ENCODE data around the gene BICRA.
"Not testable (repeated sequence)": the region's sequence is repeated elsewhere in the genome, so short reads cannot be mapped to it uniquely, and the experiment has no call there.

Gene BICRA

GRCh38 chr19:47631681-47632446 is 22.9 kb downstream of the BICRA start:
- no peak for DNase-seq

- no peak for DNase-seq
Measured at GRCh38 chr19:47633517-47633916, 24.6 kb downstream of the BICRA start.

DNA sequence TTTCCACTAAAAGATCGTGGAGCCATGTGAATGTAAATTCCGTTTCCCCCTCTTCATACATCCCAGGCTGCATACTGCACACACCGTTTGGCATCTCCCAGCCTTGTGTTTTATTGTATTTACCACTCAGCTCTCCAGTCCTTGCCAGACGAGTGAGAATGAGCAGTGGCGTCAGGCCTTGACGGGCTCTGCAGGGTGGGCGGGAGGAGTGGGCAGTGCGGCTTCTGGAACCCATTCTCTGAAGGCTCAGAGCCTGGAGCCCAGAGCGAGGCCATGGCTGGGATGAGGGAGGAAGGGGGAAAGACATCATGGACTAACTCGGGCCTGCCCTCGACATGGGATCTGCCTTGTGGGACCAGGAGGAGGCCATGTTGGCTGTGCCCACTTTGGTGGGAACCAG is 25.1 kb downstream of the BICRA start:
- peak; percentile 25 for DNase-seq

- DNase-seq, result not testable (repeated sequence)
Measured at GRCh38 chr19:47635152-47635754, 26.3 kb downstream of the BICRA start.

- no peak for DNase-seq
Measured at GRCh38 chr19:47637550-47637949, 28.6 kb downstream of the BICRA start.

GRCh38 chr19:47641891-47642485 is 33.1 kb downstream of the BICRA start:
- DNase-seq, result no peak

DNA sequence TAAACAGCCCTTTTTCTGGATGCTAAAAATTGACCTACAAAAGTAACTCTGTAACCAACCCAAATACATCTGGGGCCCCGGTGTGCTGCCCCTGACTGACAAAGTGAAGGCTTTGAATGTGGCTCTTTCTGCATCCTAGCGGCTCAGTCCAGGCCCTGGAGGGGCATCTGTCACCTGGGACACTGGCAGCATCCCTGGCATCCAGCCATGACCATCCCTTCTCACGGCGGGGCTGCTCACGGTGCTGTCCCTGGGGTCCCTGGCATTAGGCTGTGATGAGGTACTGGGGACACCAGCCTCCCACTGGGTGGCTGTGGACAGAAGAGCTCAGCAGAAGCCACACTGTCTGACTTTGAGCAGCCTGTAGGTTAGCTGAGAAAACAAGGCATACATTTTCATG is 34.3 kb downstream of the BICRA start:
- no peak for DNase-seq

DNA sequence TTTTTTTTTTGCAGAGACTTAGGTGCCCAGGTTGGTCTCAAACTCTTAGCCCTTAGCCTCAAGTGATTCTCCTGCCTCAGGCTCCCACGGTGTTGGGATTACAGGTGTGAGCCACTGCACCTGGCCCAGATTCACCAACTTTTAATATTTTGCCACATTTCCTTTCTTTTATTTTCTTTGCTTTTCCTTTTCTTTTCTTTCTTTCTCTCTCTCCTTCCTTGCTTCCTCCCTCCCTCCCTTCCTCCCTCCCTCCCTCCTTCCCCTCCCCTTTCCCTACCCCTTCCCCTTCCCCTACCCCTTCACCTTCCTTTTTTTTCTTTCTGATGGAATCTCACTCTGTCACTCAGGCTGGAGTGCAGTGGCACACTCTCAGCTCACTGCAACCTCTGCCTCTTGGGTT is 35.3 kb downstream of the BICRA start:
- DNase-seq, result no peak

DNA sequence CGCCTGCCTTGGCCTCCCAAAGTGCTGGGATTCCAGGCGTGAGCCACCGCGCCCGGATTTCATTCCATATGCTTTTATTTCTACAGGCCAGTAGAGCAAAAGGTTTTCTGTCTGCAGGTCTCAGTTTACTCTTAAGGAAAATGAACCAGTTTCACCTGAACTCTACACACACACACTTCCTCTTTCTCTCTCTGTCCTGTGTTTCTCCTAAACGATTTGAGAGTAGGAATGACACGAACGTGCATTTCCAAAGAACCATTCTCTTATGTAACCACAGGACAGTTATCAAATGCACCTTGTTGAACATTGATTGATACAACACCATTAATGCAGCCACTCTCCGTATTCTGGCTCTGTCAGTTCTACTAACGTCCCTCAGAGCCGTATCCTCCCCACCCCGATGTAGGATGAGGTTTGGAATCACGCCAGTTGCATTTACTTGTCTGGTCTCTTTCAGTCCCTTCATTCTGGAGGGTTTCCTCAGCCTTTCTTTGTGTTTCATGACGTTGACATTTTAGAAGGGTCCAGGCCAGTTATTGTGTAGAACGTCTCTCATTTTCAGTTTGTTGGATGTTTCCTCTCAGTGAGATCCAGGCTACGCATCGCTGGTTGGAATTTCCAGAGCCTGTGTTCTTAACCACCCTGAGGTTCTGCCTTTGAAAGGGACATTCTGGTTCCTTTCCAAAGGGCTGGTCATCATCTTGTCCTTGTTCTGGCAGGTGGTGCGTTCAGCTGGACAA is 36.0 kb downstream of the BICRA start:
- peak; percentile 89 for DNase-seq

GRCh38 chr19:47646924-47647323 is 38.0 kb downstream of the BICRA start:
- no peak for DNase-seq

GRCh38 chr19:47649588-47649987 is 40.7 kb downstream of the BICRA start:
- DNase-seq, result no peak

- DNase-seq, result no peak
Measured at GRCh38 chr19:47650700-47651099, 41.8 kb downstream of the BICRA start.

DNA sequence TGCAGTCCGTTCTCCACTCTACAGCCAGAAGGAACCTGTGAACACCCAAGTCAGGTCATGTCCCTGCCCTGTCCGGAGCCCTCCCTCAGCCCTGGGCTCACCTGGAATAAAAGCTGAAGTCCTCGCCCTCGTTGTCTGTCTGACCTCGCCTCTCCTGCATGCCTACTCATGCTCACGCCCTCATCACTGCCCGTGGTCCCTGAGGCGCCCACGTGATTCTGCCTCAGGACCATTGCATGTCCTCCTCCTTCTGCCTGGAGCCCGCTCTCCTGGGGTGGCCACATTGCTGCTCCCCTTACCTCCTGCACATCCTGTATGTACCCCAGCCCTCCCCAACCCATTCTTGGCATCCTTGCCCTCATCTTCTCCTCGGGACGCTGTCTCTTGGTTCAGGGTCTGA is 42.2 kb downstream of the BICRA start:
- no peak for DNase-seq

- DNase-seq, result no peak
Measured at GRCh38 chr19:47651691-47652090, 42.8 kb downstream of the BICRA start.

DNA sequence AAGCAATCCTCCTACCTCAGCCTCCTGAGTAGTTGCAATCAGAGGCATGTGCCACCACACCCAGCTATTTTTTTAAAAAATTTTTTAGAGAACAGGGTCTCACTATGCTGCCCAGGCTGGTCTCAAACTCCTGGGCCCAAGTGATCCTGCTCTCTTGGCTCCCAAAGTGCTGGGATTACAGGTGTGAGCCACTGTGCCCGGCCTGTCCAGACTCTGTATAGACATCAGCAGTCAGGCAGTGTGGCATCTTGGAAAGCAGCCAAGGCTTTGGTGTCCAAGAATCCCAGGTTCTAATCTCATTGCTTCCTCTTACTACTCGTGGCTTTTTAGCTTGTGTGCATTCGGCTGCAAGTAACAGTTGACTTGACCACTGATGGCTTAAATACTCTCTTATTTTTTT is 43.4 kb downstream of the BICRA start:
- DNase-seq, result no peak

- DNase-seq, result no peak
Measured at GRCh38 chr19:47653856-47654255, 44.9 kb downstream of the BICRA start.

GRCh38 chr19:47657719-47658118 is 48.8 kb downstream of the BICRA start:
- no peak for DNase-seq

DNA sequence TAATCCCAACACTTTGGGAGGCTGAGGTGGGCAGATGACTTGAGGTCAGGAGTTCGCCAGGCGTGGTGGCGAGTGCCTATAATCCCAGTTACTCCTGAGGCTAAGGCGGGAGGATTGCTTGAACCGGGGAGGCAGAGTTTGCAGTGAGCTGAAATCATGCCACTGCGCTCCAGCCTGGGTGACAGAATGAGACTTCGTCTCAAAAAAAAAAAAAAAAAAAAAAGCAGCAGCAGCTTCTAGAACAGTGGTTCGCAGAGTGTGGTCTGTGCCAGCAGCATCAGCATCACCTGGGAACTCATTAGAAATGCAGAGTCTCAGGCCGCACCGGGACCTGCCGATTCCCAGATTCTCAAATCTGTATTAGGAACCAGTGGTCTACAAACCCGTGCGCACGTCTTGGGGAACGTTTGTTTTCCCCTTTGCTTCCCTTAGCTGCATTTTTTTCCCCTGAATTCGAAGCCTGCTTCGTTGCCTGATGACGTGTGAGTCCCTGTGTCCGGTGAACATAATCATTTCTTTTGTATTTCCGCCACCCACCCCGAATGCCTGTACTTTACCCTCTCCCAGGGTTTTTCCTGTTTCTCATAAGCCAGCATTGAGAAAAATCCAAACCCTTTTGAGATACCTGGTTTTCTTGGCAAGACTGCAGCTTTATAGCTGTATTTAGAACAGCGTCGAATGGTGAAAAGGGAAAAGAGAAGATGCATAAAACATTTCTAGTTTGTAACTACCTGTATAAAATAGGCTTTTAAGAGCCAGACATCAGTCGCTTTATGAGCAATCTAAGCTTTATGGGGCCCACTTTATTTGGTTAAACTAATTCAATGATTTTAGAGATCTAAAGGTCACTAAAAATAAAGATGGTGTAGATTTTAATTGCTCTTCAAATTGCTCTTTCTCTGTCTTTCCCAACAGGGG is 49.8 kb downstream of the BICRA start:
- DNase-seq, result no peak

- no peak for DNase-seq
Measured at GRCh38 chr19:47660435-47660832, 51.5 kb downstream of the BICRA start.

DNA sequence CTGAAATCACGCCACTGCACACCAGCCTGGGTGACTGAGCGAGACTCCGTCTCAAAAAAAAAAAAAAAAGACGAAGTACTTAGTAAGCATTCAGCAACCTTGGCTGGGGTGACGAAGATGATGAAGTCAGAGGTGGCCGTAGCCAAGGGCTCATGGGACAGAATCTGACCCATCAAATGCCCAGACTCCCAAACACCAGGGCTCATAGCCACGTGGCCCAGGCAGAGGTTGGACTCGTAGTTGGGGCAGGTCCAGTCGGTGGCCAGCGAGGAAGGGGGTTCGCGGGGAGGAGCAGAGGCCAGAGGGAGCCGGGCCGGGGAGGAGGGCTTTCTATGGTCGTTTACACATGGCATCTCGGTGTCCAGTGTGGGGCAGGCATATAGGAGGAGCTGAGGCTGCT is 52.2 kb downstream of the BICRA start:
- DNase-seq, result no peak

- DNase-seq, result no peak
Measured at GRCh38 chr19:47661611-47662010, 52.7 kb downstream of the BICRA start.

DNA sequence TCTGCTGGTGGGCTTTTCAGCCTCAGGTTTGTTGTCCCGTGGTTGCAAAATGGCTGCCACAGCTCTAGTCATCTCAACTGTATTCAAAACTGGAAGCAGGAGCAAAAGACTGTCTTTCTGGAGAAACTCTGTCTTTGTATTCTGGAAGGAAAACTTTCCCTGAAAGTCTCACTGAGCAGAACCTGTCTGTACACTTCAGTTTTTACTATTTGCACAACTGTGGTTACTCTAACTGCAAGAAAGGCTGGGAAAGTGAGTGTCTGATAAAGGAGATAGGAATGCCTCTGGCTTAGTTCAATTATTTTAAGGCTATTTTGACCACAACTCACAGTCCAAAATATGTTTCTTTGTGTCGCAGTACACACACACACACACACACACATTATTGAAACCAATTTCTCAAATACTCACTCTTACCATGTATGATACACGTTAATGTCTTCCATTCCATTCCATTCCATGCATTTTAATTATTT is 54.5 kb downstream of the BICRA start:
- no peak for DNase-seq

Measured in NCI-H2029 (cell line).